ENCODE results near the gene B3GLCT. TPM values are rescaled to one million over a fixed set of nuclear protein-coding genes. Genes with fewer than 3 reads are reported as not detected.

B3GLCT gene
- total RNA-seq, 5 donors from 2014 or later (not counting 1 experiment from before 2014, with no cell fraction given) = 3.7 to 5.6 (median 4.7) TPM

DNA sequence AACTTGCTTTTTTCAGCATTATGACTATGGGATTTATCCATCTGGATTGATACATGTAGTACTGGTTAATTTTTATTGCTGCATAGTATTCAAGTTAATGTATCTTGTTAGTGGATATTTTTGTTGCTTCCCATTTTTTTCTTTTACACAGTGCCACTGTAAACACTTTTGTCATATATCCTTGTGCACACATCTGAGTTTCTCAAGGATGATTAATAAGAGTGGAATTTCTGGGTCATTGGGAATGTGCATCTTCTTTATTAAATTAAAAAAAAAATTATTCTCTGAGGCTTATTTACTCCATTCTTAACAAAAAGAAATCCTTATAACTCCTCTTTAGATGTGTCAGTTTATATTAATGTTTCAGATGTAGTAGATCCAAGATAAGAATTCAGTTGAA lies 27.3 kb downstream of the B3GLCT start:
- ChIA-PET POLR2A (interaction anchor here in 1 of 2 donors (1.0 kb wide), 1 partner anchor 11 kb away, joined by 3 read pairs; no protein-coding TSS in a partner anchor), CTCF (no interaction called here)
- no peak overlapping the region for H3K4me3 Mint-ChIP-seq

GRCh38 chr13:31227870-31228269 lies 28.1 kb downstream of the B3GLCT start:
- no peak overlapping the region for H3K27ac Mint-ChIP-seq
- H3K27ac ChIP-seq (ENCODE audit: low read length) = no peak overlapping the region
- POLR2A ChIA-PET = no interaction called here
- ATAC-seq (replicated peaks in 1 of 4) (peak in 1 of 4 experiments; percentile 23), DNase-seq (no peak)
- peaks cover 0 to 7% (median 6%) of the 10 kb centered on the region in 3 donors for H3K4me1 Mint-ChIP-seq
- no peaks in the 10 kb centered on the region for H3K9me3 Mint-ChIP-seq
- H3K27me3 Mint-ChIP-seq = no peaks in the 10 kb centered on the region
- H3K27me3 ChIP-seq (replicated peaks in 1 of 2; ENCODE audit: control insufficient read depth in 2 of 2, extremely low read depth in 1 of 2, insufficient read depth in 2 of 2, low read length in 1 of 2) = no peaks in the 10 kb centered on the region
- WGBS (ENCODE audit: insufficient coverage) = 51% methylated on average over 8 of the region's 8 CpGs
- H3K9me3 ChIP-seq = no peaks in the 10 kb centered on the region
- peaks cover 0 to 6% of the 10 kb centered on the region in 2 donors for H3K36me3 ChIP-seq (ENCODE audit: control insufficient read depth in 2 of 2, extremely low read depth in 1 of 2, insufficient read depth in 1 of 2, low read length in 1 of 2)
- peaks cover 0 to 3% of the 10 kb centered on the region in 2 experiments for H3K4me1 ChIP-seq (ENCODE audit: control insufficient read depth in 1 of 2, extremely low read depth in 1 of 2, insufficient read depth in 2 of 2, low read length in 2 of 2)
- H3K4me3 Mint-ChIP-seq = no peak overlapping the region
- CTCF ChIA-PET = no interaction called here
- peaks cover 38% of the 10 kb centered on the region for H3K36me3 Mint-ChIP-seq
- no peak overlapping the region for H3K4me3 ChIP-seq (ENCODE audit: control insufficient read depth in 1 of 2, extremely low read depth in 1 of 2, low read length in 1 of 2)

More for the DNA sequence above, 27.3 kb downstream of the B3GLCT start:
- Mint-ChIP-seq H3K27ac (no peak overlapping the region), H3K9me3 (no peaks in the 10 kb centered on the region), H3K4me1 (peaks cover 0 to 7% (median 6%) of the 10 kb centered on the region in 3 donors), H3K27me3 (no peaks in the 10 kb centered on the region), H3K36me3 (peaks cover 39% of the 10 kb centered on the region)
- Histone ChIP-seq H3K9me3 (no peaks in the 10 kb centered on the region), H3K36me3 (ENCODE audit: control insufficient read depth in 2 of 2, extremely low read depth in 1 of 2, insufficient read depth in 1 of 2, low read length in 1 of 2) (peaks cover 0 to 6% of the 10 kb centered on the region in 2 donors), H3K27ac (ENCODE audit: low read length) (no peak overlapping the region), H3K4me3 (ENCODE audit: control insufficient read depth in 1 of 2, extremely low read depth in 1 of 2, low read length in 1 of 2) (no peak overlapping the region), H3K4me1 (ENCODE audit: control insufficient read depth in 1 of 2, extremely low read depth in 1 of 2, insufficient read depth in 2 of 2, low read length in 2 of 2) (peaks cover 0 to 3% of the 10 kb centered on the region in 2 experiments), H3K27me3 (replicated peaks in 1 of 2; ENCODE audit: control insufficient read depth in 2 of 2, extremely low read depth in 1 of 2, insufficient read depth in 2 of 2, low read length in 1 of 2) (no peaks in the 10 kb centered on the region)
- DNase-seq (no peak), ATAC-seq (replicated peaks in 1 of 4) (no peak)

DNA sequence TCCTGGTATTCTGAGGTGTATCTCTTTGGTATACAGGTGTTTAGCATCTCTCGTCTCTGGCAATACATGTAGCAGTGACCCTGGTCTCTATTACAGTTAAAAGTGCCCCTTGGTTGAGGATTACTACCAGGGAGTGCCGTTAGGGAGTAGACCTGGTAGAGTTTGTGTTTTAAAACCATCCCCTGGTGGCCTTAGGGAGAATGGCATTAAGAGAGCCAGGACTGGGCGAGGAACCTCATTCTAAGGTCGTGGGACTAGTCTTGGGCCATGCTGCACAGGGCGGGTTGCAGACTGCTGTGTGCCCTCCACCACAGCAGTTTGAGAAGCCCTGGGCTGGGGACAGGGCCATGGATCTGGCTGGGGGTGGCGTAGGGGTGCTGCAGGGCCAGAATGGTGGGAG lies 35.0 kb downstream of the B3GLCT start:
- H3K27me3 Mint-ChIP-seq = no peaks in the 10 kb centered on the region
- no peaks in the 10 kb centered on the region for H3K9me3 Mint-ChIP-seq
- ATAC-seq (replicated peaks in 1 of 4) = no peak
- Histone ChIP-seq H3K4me3 (ENCODE audit: control insufficient read depth in 1 of 2, extremely low read depth in 1 of 2, low read length in 1 of 2) (no peak overlapping the region), H3K9me3 (no peaks in the 10 kb centered on the region), H3K36me3 (ENCODE audit: control insufficient read depth in 2 of 2, extremely low read depth in 1 of 2, insufficient read depth in 1 of 2, low read length in 1 of 2) (no peaks in the 10 kb centered on the region), H3K27me3 (replicated peaks in 1 of 2; ENCODE audit: control insufficient read depth in 2 of 2, extremely low read depth in 1 of 2, insufficient read depth in 2 of 2, low read length in 1 of 2) (no peaks in the 10 kb centered on the region), H3K4me1 (ENCODE audit: control insufficient read depth in 1 of 2, extremely low read depth in 1 of 2, insufficient read depth in 2 of 2, low read length in 2 of 2) (no peaks in the 10 kb centered on the region), H3K27ac (ENCODE audit: low read length) (no peak overlapping the region)
- POLR2A ChIA-PET = no interaction called here
- no peaks in the 10 kb centered on the region for H3K4me1 Mint-ChIP-seq
- CTCF ChIA-PET = interaction anchor here in 1 of 2 donors (1.0 kb wide), 1 partner anchor 10 kb away, joined by 3 read pairs; no protein-coding TSS in a partner anchor
- 85% methylated on average over 6 of the region's 6 CpGs for WGBS (ENCODE audit: insufficient coverage)
- DNase-seq = no peak
- peaks cover 33% of the 10 kb centered on the region for H3K36me3 Mint-ChIP-seq
- H3K4me3 Mint-ChIP-seq = no peak overlapping the region
- H3K27ac Mint-ChIP-seq = no peak overlapping the region

DNA sequence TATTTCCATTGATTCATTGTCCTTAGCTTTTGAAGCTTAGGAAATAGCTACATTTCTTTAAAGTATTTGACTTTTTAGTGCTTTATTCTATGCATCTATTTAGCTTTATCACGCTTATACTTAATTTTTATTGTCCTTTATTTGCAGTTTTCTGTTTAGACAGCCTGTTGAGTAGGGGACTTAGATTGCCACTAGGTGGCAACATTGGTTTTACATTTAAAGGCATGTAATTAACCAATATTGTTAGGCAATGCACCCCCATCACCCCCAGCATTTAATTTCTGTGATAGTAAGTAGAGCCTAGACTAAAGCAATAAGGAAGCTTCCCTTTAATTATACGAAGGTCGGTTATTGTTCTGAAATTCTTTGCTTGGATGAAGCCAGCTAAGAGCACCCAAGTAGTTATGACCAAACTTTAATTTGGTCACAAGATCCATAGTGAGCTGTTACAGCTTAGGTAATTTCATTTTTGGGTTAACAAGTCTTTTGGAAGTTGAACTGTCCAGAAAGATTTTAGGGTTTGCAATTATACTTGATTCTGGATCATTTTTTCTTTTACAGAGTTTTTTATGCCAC lies 36.5 kb downstream of the B3GLCT start:
- H3K36me3 ChIP-seq (ENCODE audit: control insufficient read depth in 2 of 2, extremely low read depth in 1 of 2, insufficient read depth in 1 of 2, low read length in 1 of 2) = no peaks in the 10 kb centered on the region
- ATAC-seq (replicated peaks in 1 of 4) (no peak), DNase-seq (peak in 1 of 35 experiments; percentile 29)
- ChIA-PET POLR2A (interaction anchor here in 1 of 2 donors (0.9 kb wide), 1 partner anchor 11 kb away, joined by 4 read pairs; no protein-coding TSS in a partner anchor), CTCF (interaction anchor here (0.6 to 1.4 kb wide), 6 partner anchors 9 to 192 kb away, joined by 3 to 9 read pairs (median 3); no protein-coding TSS in a partner anchor)
- Mint-ChIP-seq H3K27ac (no peak overlapping the region), H3K4me3 (no peak overlapping the region), H3K36me3 (peaks cover 22% of the 10 kb centered on the region), H3K4me1 (no peaks in the 10 kb centered on the region), H3K27me3 (no peaks in the 10 kb centered on the region), H3K9me3 (no peaks in the 10 kb centered on the region)
- no CpG with 5 or more reads among the region's 3 CpGs for WGBS (ENCODE audit: insufficient coverage)
- no peaks in the 10 kb centered on the region for H3K27me3 ChIP-seq (replicated peaks in 1 of 2; ENCODE audit: control insufficient read depth in 2 of 2, extremely low read depth in 1 of 2, insufficient read depth in 2 of 2, low read length in 1 of 2)
- H3K27ac ChIP-seq (ENCODE audit: low read length) = no peak overlapping the region
- no peaks in the 10 kb centered on the region for H3K4me1 ChIP-seq (ENCODE audit: control insufficient read depth in 1 of 2, extremely low read depth in 1 of 2, insufficient read depth in 2 of 2, low read length in 2 of 2)
- no peak overlapping the region for H3K4me3 ChIP-seq (ENCODE audit: control insufficient read depth in 1 of 2, extremely low read depth in 1 of 2, low read length in 1 of 2)
- H3K9me3 ChIP-seq = no peaks in the 10 kb centered on the region

- Histone ChIP-seq H3K27me3 (replicated peaks in 1 of 2; ENCODE audit: control insufficient read depth in 2 of 2, extremely low read depth in 1 of 2, insufficient read depth in 2 of 2, low read length in 1 of 2) (no peaks in the 10 kb centered on the region), H3K9me3 (no peaks in the 10 kb centered on the region), H3K4me1 (ENCODE audit: control insufficient read depth in 1 of 2, extremely low read depth in 1 of 2, insufficient read depth in 2 of 2, low read length in 2 of 2) (no peaks in the 10 kb centered on the region), H3K4me3 (ENCODE audit: control insufficient read depth in 1 of 2, extremely low read depth in 1 of 2, low read length in 1 of 2) (no peak overlapping the region), H3K36me3 (ENCODE audit: control insufficient read depth in 2 of 2, extremely low read depth in 1 of 2, insufficient read depth in 1 of 2, low read length in 1 of 2) (no peaks in the 10 kb centered on the region), H3K27ac (ENCODE audit: low read length) (no peak overlapping the region)
- peaks cover 8% of the 10 kb centered on the region for H3K36me3 Mint-ChIP-seq
- no peak for ATAC-seq (replicated peaks in 1 of 4)
- CTCF ChIA-PET = interaction anchor here in 1 of 2 donors (0.6 kb wide), 1 partner anchor 1104 kb away, joined by 3 read pairs; no protein-coding TSS in a partner anchor
- 100% methylated on average over 1 of the region's 2 CpGs for WGBS (ENCODE audit: insufficient coverage)
- no peaks in the 10 kb centered on the region for H3K9me3 Mint-ChIP-seq
- H3K27me3 Mint-ChIP-seq = no peaks in the 10 kb centered on the region
- no peaks in the 10 kb centered on the region for H3K4me1 Mint-ChIP-seq
- POLR2A ChIA-PET = no interaction called here
- H3K4me3 Mint-ChIP-seq = no peak overlapping the region
- no peak for DNase-seq
- H3K27ac Mint-ChIP-seq = no peak overlapping the region
These were observed 41.1 kb downstream of the B3GLCT start for GRCh38 chr13:31240921-31241320.

DNA sequence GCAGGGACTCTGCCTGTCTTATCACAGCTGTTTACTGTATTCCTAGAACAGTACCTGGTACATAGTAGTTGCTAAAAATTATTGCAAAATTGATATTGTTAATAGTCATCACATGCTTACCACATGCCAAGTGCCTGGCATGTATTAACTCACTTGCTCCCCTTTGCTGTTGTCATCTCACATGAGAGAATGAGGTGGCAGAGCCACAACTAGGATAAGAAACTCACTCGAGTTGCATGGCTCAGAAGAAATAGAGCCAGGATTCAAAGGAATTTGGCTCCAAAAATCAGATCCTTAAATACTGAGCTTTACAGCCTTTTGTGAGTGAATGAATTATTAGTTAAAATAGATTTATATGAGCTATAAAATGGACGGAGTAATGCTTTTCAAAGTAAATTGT lies 42.6 kb downstream of the B3GLCT start:
- H3K27ac ChIP-seq (ENCODE audit: low read length) = no peak overlapping the region
- peaks cover 17% of the 10 kb centered on the region for H3K36me3 Mint-ChIP-seq
- no peak overlapping the region for H3K4me3 ChIP-seq (ENCODE audit: control insufficient read depth in 1 of 2, extremely low read depth in 1 of 2, low read length in 1 of 2)
- H3K36me3 ChIP-seq (ENCODE audit: control insufficient read depth in 2 of 2, extremely low read depth in 1 of 2, insufficient read depth in 1 of 2, low read length in 1 of 2) = no peaks in the 10 kb centered on the region
- no peaks in the 10 kb centered on the region for H3K9me3 Mint-ChIP-seq
- H3K27me3 Mint-ChIP-seq = no peaks in the 10 kb centered on the region
- no peaks in the 10 kb centered on the region for H3K4me1 ChIP-seq (ENCODE audit: control insufficient read depth in 1 of 2, extremely low read depth in 1 of 2, insufficient read depth in 2 of 2, low read length in 2 of 2)
- no peaks in the 10 kb centered on the region for H3K9me3 ChIP-seq
- DNase-seq (no peak), ATAC-seq (replicated peaks in 1 of 4) (no peak)
- H3K4me1 Mint-ChIP-seq = no peaks in the 10 kb centered on the region
- ChIA-PET POLR2A (no interaction called here), CTCF (no interaction called here)
- H3K27ac Mint-ChIP-seq = no peak overlapping the region
- no CpG with 5 or more reads among the region's 2 CpGs for WGBS (ENCODE audit: insufficient coverage)
- no peaks in the 10 kb centered on the region for H3K27me3 ChIP-seq (replicated peaks in 1 of 2; ENCODE audit: control insufficient read depth in 2 of 2, extremely low read depth in 1 of 2, insufficient read depth in 2 of 2, low read length in 1 of 2)
- no peak overlapping the region for H3K4me3 Mint-ChIP-seq
